PFSK-1 (cell line): ENCODE data around the gene NRXN3.

Experiments
- FOXP2 ChIP-seq: optimal IDR thresholded peaks from 2 replicates; pipeline ENCODE3; 2011; ENCODE audit warnings: borderline replicate concordance, control low read depth, inconsistent platforms; ENCODE audit not compliant: insufficient read depth; ENCODE audit errors: extremely low read length, extremely low read depth
- POLR2AphosphoS5 ChIP-seq: IDR thresholded peaks from 2 replicates; pipeline ENCODE4 v1.6.1; 2012; ENCODE audit warnings: low read depth, mild to moderate bottlenecking, control low read depth, low read length, moderate library complexity
- REST ChIP-seq, 2 experiments: IDR thresholded peaks; 2 replicates each; pipeline versions ENCODE4 v1.6.1 to v1.8.0; 2011 to 2012; ENCODE audit warnings: low read depth in 2 of 2, low read length in 2 of 2, control low read depth in 1 of 2, inconsistent platforms in 1 of 2, mild to moderate bottlenecking in 1 of 2, moderate library complexity in 1 of 2; ENCODE audit not compliant: insufficient read depth in 1 of 2
- SIN3A ChIP-seq: IDR thresholded peaks from 2 replicates; pipeline ENCODE4 v1.6.1; 2012; ENCODE audit warnings: mild to moderate bottlenecking, low read length, moderate library complexity, borderline replicate concordance; ENCODE audit not compliant: insufficient read depth
- TAF1 ChIP-seq: IDR thresholded peaks from 2 replicates; pipeline ENCODE4 v1.6.1; 2012; ENCODE audit warnings: low read length, control low read depth, borderline replicate concordance; ENCODE audit not compliant: insufficient read depth

GRCh38 chr14:78714711-78715110, 544.5 kb downstream of the NRXN3 start:
- no peak for TF ChIP-seq TAF1
- no peak for TF ChIP-seq POLR2AphosphoS5
- no peak for TF ChIP-seq REST (IDR thresholded peaks at IDR 0.05; ENCODE audit: insufficient read depth in 1 of 2, low read depth in 2 of 2, low read length in 2 of 2)
- no peak for TF ChIP-seq SIN3A
- TF ChIP-seq FOXP2 = no peak
